HG03196 (cell line): ENCODE results near the gene BARHL2.

Source experiments
- ATAC-seq: cut with Tn5 transposase; IDR thresholded peaks from one replicate; pipeline ENCODE4 v1.9.1; 2021; ENCODE audit not compliant: unreplicated experiment

Gene BARHL2

DNA sequence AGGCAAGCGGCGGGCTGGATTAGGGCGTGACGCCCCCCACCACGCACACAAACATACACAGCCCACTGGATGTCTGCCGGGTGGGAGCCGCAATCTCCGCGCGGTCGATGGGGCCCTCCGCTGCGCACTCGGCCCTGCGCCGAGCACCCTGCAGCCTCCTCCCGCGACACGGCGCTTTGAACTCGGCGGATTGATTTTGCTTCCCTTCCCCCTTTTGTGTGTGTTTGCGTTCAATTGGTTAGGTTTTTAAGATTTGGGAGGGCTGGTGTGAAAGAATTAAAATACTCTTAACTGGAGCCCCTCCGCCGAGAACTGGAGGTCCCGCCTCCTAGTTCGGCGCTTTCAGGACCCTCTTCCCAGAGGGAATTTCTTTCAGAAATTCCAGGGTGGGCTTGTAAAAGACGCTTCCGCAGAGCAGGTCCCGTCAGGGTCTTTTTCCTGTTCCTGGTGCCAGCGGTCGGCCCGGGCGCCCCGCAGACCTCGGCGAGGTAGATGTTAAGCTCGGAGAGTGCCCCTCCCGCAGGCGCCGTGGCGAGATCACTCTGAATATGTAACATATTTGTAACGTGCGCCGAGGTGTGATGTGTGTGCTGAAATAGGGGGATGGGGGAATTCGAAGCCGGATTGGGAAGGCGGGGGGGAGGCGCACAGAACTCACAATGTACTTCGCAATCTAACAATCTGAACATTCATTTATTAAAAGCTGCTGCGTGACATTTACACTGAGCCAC, 8.0 kb upstream of the BARHL2 start:
- ATAC-seq = no peak

DNA sequence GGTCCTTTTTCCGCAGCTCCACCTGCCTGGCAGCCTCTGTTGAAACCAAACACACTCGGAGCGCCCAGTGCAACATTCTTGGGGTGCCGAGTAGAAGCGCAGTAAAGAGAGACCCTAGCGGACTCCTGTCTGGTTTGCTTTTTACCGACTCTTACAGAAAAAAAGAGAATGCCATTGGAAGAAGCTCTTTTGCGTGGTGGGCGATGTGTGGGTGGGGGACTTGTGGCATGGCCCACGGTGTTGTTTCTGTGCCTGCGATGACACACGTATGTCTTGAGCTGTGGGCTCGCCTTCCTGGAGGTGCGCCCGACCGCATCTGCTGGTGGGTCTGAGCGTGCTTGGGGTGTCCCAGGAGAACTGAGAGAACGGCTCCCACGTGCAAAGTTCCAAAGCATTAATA, 7.3 kb upstream of the BARHL2 start:
- ATAC-seq = no peak

DNA sequence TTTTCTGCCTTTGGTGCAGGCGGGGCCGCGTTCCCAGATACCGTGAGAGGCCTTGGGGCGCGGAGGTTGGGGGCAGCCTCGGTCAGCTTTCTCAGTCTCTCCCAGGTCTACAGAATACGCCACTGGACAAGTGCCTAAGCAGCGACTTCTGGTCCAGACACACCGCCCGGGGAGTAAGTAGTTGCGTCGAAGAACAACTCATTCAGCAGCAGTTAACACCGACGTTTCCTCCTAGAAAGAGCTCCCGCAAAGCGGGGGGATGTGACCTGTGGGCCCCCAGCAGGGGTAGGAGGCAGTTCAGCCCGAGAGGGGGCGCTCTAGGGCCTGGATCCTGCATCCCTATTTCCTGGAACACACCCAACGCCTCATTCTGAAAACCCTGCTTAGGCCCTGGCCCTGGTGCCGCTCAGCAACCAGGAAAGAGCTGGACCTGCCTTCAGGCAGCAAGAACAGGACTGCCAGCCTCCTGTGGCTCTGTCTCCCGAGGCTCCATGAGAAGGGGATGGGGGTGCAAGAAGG, 6.5 kb upstream of the BARHL2 start:
- no peak for ATAC-seq

DNA sequence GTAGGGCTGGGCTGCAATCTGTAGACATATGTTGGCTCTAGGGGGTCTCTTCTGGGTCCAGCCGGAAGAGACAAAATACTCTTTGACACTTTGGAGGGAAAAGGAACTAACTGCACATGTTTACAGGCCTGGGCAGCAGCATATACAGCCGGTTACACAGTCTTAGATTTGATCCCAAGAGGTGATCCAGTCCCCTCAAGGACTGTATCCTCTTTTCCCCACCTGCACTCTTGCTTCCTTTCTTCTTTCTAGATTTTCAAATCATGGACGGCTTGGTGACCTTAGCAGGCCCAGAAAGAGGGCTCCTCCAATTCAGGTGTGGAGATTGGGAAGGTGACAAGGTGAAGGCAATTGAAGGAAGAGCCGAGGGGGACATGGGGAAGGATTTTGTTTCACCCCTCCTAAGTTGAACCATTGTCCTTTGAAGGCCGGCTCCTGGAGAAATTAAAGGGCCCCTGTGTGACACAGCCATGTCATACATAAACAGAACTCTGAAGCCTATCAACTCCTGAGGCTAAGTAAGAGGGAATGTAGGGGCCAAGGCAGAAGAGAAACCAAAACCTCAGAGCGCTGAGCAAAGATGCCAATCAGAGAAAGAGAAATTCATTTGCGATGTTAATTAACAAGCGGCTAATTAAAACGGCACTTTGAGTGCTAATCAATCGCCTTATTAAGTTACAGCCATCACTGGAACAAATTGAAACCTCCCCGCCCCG, 5.9 kb upstream of the BARHL2 start:
- ATAC-seq = no peak

DNA sequence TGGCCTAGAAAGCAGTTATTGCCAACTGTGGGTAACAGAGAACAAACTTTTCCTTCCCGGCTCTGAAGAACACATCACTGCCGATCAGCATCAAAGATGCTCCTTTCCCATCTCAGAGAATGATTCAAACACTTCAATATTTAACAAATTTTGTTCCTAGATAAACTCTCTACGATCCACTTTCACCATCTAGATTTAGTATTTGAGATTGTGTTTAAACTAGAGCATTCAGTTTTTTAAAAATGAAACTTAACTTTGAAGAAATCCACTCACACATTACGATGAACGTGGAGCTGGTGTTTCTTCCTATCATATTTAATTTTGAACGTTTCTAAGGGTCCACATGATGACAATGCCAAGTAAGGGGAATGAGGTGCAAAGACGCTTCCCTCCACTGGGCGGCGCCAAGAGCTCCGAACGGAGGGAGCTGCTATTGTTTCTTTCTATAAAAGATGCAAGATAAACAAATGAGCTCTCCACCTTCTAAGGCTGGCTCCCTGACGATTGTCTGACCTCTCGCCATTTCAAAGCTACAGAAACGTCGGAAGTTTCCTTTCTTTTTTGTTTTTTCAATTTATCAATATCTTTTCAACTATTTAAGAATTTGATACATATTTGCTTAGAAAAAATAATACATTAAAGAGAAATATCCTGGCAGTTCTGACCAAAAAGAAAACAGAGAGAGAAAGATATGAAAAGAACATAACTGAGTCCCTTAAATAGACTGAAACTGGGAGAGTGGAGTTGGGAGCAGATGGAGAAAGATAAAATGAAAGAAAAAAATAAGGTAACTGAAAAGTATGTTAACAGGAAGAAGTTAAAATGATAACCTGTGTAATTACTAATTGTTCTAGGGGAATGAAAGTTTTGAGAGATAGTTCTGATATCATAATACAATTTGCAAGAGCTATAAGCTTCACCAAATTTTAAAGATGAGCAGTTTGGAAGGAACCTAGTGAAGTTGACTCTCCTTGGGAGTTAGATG, 4.4 kb upstream of the BARHL2 start:
- peak; percentile 56 for ATAC-seq

DNA sequence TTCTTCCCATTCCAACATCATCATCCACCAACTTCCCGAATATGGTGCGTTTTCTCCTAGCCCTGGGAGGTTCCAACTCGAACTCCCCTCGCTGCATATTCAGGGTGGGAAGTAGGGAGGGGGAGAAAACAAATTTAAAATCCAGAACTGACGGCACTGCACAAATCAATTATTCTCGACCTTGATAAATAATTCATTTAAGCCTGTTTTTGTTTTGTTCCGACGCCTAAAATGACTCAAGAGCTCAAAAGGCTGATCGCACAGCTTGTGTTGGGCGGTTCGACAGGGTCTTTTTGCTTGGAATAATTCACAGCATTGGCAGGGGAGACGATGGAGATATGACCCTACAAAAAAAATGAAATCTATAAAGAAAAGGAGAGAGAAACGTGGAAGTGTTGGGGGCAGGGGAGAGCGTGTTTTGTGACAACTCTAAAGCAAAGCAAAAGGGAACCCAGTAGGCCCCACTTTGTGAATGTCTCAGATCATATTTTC, 3.1 kb upstream of the BARHL2 start:
- ATAC-seq = no peak

DNA sequence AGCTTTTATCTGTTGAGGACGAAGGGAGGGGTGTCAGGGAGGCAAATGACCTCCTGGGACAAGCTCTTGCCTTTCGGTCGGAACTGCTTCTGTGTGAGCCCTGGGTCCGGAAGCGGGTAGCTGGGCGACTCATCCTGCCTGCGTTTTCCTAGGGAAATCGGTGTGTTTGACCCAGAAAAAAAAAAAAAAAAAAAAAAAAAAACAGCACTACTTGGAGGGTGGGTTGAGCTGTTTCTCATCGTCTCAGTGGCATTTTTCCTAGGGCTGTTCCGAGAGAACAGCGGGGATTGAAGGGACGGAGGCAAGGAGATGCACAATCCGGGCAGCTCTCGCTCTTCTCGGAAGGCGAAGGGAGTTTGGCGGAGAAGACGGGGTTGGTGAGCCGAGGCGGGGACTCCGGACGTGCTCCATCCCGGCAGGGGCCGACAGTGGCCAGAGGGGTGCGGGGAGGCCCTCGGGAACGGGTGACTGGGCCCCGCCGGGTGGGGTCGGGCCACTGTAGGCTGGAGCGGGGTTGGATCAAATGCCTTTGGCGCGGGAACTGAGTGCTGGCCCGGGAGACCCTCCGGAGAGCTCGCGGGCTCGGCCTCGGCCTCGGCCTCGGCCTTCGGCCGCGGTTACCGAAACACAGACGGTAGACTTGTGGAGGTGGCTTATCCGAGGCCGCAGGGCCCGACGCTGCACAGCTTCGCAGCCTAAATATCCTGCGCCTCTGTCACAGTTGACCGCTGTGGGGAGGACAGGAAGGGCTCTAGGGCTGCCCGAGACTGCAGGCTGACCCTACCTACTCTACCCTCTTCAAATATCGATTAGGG, 2.4 kb upstream of the BARHL2 start:
- no peak for ATAC-seq

DNA sequence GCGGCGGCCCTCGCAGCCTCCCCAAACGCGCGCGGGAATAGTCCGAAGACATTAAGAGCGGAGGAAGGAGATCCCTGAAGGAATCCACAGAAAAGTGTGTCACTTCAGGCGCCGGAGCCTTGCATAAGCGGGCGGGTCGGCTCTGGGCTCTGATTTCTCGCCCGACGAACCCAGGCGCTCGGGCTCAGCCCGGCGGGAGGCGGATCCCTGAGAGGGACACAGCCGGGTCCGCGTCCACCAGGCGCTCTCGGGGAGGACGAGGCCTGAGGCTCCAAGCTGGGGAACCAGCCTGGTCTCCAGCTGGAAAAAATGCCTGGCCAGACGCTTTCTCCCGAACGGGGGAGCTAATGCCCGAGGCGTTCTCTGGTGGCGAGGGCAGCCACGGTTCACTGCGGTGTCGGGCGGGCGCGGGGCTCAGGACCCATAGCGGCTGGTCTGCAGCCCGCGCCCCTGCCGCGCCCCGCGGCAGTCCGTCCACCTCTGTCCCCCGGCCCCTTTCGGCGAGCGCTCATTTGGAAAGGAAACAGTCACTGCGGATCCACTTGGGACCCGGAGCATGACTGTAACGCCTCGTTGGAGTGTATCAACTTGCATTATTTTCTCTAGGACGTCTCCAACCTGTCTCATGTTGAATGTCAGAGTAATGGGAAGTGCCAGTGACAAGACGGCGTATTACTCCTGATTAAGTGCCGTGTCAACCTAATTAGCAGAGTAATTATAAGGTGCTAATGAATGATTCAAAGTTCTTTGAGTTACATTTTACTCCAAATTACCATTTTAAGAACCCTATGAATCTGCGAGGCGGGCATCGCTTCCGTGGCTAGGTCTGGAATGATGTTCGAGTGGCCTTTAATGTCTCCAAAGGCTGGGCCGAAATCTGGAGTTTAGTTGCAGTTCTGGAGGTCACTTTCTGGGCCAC, 1.6 kb upstream of the BARHL2 start:
- ATAC-seq = no peak

DNA sequence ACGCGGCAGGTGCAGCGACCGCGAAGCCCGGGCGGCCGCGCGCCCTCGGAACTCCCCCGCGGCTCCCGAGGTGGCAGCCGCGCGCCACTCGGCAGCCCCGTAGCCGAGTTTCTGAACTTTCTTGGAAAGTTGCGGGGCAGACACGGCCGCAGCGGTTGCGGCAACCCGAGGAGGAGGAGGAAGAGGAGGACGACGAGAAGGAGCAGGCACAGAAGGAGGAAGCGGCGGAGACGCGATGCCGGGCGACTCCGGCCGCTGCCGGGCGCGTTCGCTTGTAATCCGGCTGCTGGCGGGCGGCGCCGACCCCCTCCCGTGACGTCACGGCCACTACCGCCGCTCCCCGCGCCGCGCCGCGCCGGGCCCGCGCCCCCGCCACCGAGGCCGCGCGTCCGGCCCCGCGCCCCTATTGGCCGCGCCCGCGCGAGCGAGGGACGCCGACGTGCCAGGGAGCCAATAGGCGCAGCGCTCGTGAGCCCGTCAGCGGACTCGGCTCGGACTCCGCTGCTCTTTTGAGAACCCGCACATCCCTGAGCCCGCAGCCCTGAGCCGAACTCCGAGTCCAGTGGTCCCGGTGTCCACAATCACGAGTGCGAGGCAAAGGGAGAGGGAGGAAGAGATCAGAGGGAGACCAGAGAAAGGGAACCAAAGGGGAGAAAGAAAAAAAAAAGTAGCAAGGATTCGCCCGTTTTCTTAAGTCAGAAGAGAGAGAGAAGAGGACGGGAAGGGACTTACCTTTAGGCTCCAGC, 736 bp upstream of the BARHL2 start:
- ATAC-seq = no peak

DNA sequence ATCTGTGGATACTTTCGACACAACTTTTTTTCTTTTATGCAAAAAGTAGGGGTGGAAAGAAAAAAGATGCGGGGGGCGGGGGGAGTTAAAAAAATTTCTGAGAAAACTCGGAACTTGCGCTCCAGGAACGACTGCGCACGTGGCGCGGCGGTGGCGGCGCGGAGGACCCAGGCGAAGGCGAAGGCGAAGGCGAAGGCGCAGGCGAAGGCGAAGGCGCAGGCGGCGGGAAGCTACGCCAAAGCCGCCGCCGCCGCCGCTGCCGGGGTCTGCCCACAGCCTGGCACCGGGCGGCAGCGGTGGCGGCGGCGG, 208 bp upstream of the BARHL2 start:
- no peak for ATAC-seq

DNA sequence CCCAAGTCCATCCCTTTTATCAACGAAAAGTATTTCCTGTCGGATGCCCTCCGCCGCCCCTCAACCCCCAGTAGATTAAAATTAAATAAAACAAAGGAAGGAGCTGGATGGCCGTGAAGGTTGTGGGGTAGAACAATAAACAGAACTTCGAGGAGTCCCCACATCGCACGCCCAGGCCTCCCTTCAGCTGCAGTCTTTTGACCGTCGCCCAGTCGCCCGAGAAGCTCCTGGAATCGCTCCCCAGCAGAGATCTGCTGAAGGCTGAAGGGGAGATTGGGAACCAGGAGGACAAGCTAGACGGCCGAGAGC, 905 bp downstream of the BARHL2 start:
- ATAC-seq = no peak

DNA sequence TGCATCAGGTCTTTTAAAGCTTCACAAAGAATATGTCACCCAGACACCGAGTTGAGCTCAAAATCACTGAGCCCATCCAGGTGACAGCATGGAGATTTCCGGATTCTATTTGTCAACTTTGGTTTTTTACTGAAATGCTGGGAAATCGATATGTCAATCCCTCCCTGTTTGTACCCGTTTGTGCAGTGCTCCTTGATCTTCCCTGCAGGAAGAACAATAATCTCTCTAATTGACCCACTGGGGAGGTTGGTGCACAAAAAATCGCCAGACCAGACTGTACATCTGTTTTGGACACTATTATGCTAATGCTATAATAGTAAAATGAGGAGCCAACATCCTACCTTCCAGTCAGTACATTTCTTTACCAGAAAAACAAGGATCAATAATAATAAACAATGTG, 1.8 kb downstream of the BARHL2 start:
- no peak for ATAC-seq

DNA sequence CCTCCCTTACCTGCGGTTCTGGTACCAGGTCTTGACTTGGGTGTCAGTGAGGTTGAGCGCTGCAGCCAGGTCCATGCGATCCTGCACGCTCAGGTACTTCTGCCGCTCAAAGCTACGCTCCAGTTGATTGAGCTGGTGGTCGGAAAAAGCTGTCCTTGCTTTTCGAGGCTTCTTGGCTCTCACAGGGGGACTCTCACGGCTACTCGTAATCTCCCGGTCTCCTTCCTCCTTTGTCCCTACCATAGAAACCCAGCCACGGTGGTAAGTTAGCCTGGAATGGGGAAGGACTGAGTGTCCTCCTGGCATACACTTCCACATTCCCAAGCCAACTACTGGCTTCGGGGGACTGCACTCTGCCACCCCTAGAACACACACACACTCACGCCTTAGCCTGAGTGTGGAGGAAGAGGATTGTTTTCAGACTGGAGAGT, 2.6 kb downstream of the BARHL2 start:
- ATAC-seq = no peak

DNA sequence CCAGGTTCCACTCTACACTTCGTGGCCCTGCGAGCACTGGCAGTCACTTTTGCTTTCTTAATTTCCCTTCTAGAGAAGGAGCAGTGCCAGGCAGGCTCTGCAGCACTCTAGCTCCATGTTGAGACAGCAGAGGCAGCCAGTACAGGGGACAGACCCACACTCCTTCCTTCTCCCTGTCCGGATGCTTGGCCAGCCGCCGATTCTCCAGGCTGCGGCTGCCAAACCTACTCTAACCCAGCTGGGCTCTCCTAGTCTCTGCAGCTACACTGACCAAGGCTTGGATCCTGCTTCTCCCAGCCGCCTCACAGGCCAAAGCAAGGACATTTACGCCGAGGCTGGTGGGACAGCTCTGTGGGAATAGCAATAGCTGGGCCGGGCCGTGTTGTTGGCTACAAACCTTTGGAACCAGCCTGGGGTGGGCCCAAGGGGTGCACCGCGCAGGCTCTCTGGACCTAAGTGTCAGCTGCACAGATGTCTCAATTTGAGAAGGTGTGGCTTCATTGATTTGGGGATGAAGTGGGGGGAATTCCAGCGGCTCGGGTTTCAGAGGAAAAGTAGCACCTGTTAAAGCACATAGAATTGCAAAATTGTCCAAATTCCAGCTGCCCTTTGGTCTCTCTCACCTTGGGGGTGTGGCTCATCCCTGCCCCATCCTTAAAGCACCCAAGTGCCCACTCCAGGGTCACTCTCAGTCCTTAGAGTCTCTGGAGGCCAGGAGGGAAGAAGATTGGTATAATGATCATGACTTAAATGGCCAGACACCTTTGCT, 3.2 kb downstream of the BARHL2 start:
- no peak for ATAC-seq

DNA sequence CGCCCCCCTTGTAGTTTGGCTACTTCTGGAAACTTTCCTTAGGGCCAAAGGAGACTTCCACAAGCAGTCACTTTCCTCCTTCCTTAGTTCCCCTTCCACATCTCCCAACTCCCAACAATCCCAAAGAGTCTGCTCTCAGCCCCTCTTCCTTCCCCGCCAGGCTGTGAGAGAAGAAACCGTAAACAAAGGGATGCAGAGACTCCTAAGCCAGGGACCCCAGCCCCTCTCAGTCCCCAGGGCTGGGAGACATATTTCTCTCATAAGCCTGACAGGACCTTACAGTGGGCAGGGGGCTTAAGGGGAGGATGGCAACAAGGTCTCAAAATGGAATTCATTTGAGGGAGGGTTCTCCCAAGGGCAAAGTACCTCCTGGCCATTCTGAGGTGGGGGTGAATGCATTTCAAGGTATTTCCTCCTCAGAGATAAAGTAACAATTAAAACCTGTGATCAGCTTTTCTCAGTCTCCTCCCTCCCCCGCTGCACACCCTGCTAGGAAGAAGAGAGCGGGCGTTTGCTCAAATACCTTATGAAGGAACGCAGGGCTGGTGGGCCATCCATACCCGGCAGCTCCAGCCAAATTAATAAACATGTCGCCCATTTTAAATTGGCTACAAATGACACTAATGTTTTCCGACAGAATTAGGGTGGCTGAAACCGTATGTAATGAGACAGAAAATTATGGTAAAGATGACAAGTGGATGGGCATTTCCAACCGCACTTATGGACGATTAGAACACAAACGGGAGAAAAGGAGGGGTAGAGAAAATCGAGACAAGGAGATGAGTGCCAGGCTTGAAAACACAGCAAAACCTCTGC, 4.0 kb downstream of the BARHL2 start:
- no peak for ATAC-seq

DNA sequence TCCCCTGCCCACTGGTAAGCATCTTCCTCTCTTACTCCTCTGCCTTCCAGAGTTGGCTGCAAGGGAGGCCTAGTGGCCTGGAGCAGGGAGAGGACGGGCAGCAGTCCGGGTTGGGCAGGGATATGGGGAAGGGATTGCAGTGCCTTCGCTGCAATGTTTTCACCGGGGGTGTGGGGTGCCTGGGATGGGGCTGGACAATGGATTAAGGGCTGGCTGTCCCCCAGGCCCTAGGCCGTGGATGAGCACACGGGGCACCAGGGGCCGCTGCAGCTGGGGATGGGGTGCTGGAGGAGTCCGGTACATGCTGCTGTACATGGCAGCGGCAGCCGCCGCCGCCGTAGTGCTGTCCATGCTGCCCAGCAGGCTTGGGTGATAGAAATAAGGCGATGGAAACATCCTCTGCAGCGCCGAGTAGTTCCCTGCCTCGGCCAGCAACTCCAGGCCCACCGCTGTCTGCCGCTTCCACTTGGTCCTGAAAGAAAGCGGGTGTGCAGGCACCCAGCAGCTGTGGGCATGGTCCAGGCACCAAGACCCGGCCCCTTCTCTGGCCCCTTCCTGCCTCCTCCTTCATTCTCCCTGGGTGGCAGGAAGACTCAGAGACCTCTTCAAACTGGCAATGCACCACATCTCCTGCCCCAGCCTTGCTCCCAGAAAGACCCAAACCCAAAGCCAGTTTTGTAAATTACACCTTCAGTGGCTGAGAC, 4.8 kb downstream of the BARHL2 start:
- no peak for ATAC-seq

DNA sequence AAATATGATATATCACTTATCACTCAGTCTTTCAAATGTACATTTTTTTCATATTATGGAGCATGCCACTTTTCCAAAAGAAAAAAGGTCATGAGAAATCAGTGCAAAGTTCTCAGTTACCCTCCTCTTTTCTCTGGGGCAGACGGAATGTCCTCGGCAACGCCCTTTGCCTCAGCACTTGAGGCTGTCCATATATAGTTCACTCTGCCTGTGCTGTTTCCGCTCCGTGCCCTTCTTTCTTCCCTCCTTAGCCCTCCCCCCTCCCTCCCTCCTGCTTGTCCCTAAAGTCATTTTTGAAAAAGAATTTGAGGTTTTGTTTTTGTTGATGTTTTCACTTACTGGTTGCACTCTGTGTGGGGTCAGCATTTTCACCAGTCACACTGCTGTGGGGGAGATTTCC, 5.4 kb downstream of the BARHL2 start:
- no peak for ATAC-seq
